Cardiac fibroblast (primary cell): ENCODE results near the gene CD9.

ENCODE experiments used
- DNase-seq, 2 donors: peaks; one replicate each; pipeline versions ENCODE4 v3.0.0 to v3.0.0-alpha.2; 2010; ENCODE audit warnings: low read depth in 2 of 2
- H3K4me3 ChIP-seq, 2 donors: replicated peaks in 1 of 2; 1 replicate in 1 of 2; 2 replicates in 1 of 2; pipeline ENCODE4 v1.5.1; 2011; ENCODE audit warnings: low read depth in 2 of 2, low read length in 2 of 2, mild to moderate bottlenecking in 2 of 2, moderate library complexity in 1 of 2
- TF ChIP-seq, protein P1 (sequence below): IDR thresholded peaks from one replicate; pipeline ENCODE4 v1.5.1; 2011; ENCODE audit warnings: low read depth, mild to moderate bottlenecking, low read length, inconsistent platforms

Gene CD9

GRCh38 chr12:6236641-6236940 is 36.4 kb downstream of the CD9 start:
- TF ChIP-seq, protein P1, sequence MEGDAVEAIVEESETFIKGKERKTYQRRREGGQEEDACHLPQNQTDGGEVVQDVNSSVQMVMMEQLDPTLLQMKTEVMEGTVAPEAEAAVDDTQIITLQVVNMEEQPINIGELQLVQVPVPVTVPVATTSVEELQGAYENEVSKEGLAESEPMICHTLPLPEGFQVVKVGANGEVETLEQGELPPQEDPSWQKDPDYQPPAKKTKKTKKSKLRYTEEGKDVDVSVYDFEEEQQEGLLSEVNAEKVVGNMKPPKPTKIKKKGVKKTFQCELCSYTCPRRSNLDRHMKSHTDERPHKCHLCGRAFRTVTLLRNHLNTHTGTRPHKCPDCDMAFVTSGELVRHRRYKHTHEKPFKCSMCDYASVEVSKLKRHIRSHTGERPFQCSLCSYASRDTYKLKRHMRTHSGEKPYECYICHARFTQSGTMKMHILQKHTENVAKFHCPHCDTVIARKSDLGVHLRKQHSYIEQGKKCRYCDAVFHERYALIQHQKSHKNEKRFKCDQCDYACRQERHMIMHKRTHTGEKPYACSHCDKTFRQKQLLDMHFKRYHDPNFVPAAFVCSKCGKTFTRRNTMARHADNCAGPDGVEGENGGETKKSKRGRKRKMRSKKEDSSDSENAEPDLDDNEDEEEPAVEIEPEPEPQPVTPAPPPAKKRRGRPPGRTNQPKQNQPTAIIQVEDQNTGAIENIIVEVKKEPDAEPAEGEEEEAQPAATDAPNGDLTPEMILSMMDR, result no peak
- DNase-seq, result no peak
- no peak overlapping the region for H3K4me3 ChIP-seq

- no peak overlapping the region for H3K4me3 ChIP-seq
- DNase-seq, result no peak
- TF ChIP-seq, protein P1, result no peak
Observed at GRCh38 chr12:6237830-6238229, 37.6 kb downstream of the CD9 start.

DNA sequence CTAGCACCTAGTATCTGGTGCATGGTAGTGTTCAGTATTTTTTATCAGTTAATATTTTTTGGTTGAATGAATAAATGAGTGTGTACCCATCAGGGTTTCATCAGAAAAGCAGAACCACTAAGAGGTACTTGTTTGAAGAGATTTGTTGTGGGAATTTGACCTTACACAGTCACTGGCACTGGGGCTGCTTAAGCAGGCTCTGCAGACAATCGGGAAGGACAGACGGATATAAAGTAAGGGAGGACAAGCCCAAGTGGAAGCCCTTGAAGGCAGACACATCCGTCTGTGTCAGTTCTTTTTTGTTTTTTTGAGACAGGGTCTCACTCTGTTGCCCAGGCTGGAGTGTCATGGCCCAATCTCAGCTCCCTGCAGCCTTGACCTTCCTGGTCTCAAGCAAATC is 38.7 kb downstream of the CD9 start:
- TF ChIP-seq, protein P1, result no peak
- no peak overlapping the region for H3K4me3 ChIP-seq
- DNase-seq, result no peak

- DNase-seq, result peak in 1 of 2 donors; percentile 17
- TF ChIP-seq, protein P1, result no peak
- no peak overlapping the region for H3K4me3 ChIP-seq
Observed at GRCh38 chr12:6241495-6241894, 41.3 kb downstream of the CD9 start.

DNA sequence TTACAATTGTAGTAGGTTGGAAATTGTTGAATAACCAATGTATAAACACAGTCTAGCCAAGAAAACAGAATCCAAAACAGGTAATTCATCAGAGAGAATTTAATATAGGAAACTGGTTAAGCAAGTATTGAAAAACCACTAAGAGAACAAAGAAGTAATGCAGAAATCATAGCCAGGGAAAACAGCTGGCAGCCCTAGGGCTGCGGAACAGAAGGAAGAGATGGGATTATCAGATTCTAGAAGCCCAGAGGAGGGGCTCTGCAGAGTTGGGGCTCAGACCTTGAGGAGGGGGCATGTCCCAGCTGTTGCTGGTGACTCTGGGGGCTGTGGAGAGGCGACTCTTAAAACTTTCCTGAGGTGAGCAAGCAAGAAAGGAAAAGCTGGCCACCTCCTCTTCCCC is 49.4 kb downstream of the CD9 start:
- no peak overlapping the region for H3K4me3 ChIP-seq
- TF ChIP-seq, protein P1, result no peak
- no peak for DNase-seq

GRCh38 chr12:6250343-6250742 is 50.1 kb downstream of the CD9 start:
- TF ChIP-seq, protein P1, result no peak
- DNase-seq, result peak in 1 of 2 donors; percentile 46
- no peak overlapping the region for H3K4me3 ChIP-seq

- no peak overlapping the region for H3K4me3 ChIP-seq
- TF ChIP-seq, protein P1, result no peak
- DNase-seq, result no peak
Observed at GRCh38 chr12:6253278-6253677, 53.1 kb downstream of the CD9 start.
